H1 (cell line): Measurements from ENCODE around the gene ZMYM2. TPM values are rescaled to one million over a fixed set of nuclear protein-coding genes. Genes with fewer than 3 reads are reported as not detected.

Experiments
- CTCF ChIA-PET: fragments of 300-600 bp; sonication (Branson Sonifier 250); formaldehyde crosslinking; loops from one replicate; lab custom pipeline; 2021; ENCODE audit not compliant: partially characterized antibody; lab: Charles Lee
- POLR2A ChIA-PET: fragments of 300-600 bp; sonication (Branson Sonifier 250); formaldehyde crosslinking; loops from one replicate; lab custom pipeline; 2021; ENCODE audit warnings: inconsistent platforms; ENCODE audit not compliant: partially characterized antibody; lab: Charles Lee
- DNase-seq, 2 experiments: peaks; one replicate each; pipeline versions ENCODE4 v3.0.0 to v3.0.0-alpha.2; 2010 to 2022; ENCODE audit warnings: low spot score in 2 of 2, low read depth in 1 of 2, mixed read lengths in 1 of 2
- FAIRE-seq: peaks from 2 replicates; lab custom pipeline; 2011; peaks lifted over from hg19 to GRCh38; lab: Jason Lieb, UNC
- H2AFZ ChIP-seq: 2 replicates; pipeline ENCODE4 v1.8.1; 2012; ENCODE audit warnings: low read length, inconsistent platforms
- H2AK5ac ChIP-seq: 2 replicates; pipeline ENCODE4 v1.6.1; 2013; ENCODE audit warnings: low read depth, low read length
- H2BK120ac ChIP-seq: replicated peaks from 2 replicates; pipeline ENCODE3; 2013; ENCODE audit warnings: low read depth, low read length, inconsistent platforms
- H2BK12ac ChIP-seq: 2 replicates; pipeline ENCODE4 v1.6.1; 2013; ENCODE audit warnings: low read depth, low read length
- H2BK15ac ChIP-seq: 2 replicates; pipeline ENCODE4 v1.6.1; 2013; ENCODE audit warnings: low read length
- H2BK20ac ChIP-seq: 2 replicates; pipeline ENCODE4 v1.6.1; 2013; ENCODE audit warnings: low read length
- H2BK5ac ChIP-seq: 2 replicates; pipeline ENCODE4 v1.6.1; 2013; ENCODE audit warnings: low read depth, low read length
- H3K14ac ChIP-seq: 2 replicates; pipeline ENCODE4 v1.6.1; 2013; ENCODE audit warnings: inconsistent platforms; ENCODE audit not compliant: insufficient read length
- H3K18ac ChIP-seq: 2 replicates; pipeline ENCODE4 v1.6.1; 2013; ENCODE audit warnings: low read length; ENCODE audit errors: extremely low read depth
- H3K23ac ChIP-seq: 2 replicates; pipeline ENCODE4 v1.6.1; 2013; ENCODE audit warnings: inconsistent platforms; ENCODE audit not compliant: insufficient read length
- H3K23me2 ChIP-seq: 2 replicates; pipeline ENCODE4 v1.6.1; 2013; ENCODE audit warnings: low read depth, low read length
- H3K27ac ChIP-seq: 2 replicates; pipeline ENCODE4 v1.6.1; 2011; ENCODE audit warnings: low read depth, low read length, inconsistent platforms
- H3K27me3 ChIP-seq, 4 experiments: replicated peaks in 1 of 4; 1 replicate in 1 of 4; 2 replicates in 3 of 4; pipeline versions ENCODE4 v1.6.1 to v1.8.1; 2011 to 2013; ENCODE audit warnings: low read length in 3 of 4, mild to moderate bottlenecking in 3 of 4, inconsistent platforms in 2 of 4, mixed read lengths in 2 of 4, moderate library complexity in 1 of 4; ENCODE audit not compliant: control insufficient read depth in 3 of 4, insufficient read depth in 3 of 4; ENCODE audit errors: extremely low read depth in 1 of 4
- H3K36me3 ChIP-seq, 4 experiments: 2 replicates each; pipeline versions ENCODE4 v1.6.1 to v1.8.1; 2011 to 2013; ENCODE audit warnings: mild to moderate bottlenecking in 4 of 4, low read length in 3 of 4, moderate library complexity in 2 of 4, control low read depth in 1 of 4, inconsistent platforms in 1 of 4; ENCODE audit not compliant: insufficient read depth in 4 of 4, control insufficient read depth in 2 of 4
- H3K4ac ChIP-seq: replicated peaks from 2 replicates; pipeline ENCODE3; 2013; ENCODE audit warnings: low read length, low read depth, mixed read lengths, inconsistent platforms; ENCODE audit not compliant: insufficient read length
- H3K4me1 ChIP-seq, 4 experiments: replicated peaks in 1 of 4; 1 replicate in 1 of 4; 2 replicates in 3 of 4; pipeline versions ENCODE4 v1.6.1 to v1.8.1; 2011 to 2013; ENCODE audit warnings: low read length in 3 of 4, inconsistent platforms in 2 of 4, mixed read lengths in 1 of 4; ENCODE audit not compliant: insufficient read depth in 4 of 4, control insufficient read depth in 3 of 4
- H3K4me2 ChIP-seq, 2 experiments: 2 replicates each; pipeline versions ENCODE4 v1.6.1 to v1.8.1; 2011 to 2013; ENCODE audit warnings: low read depth in 2 of 2, low read length in 2 of 2, control low read depth in 1 of 2, inconsistent platforms in 1 of 2, mild to moderate bottlenecking in 1 of 2; ENCODE audit not compliant: insufficient read depth in 1 of 2
- H3K4me3 ChIP-seq, 4 experiments: fragments of 200-600, 300-600 bp in 1 of 4; sonication (generic), shearing (Covaris generic), sonication (Bioruptor Twin) in 1 of 4; 2 replicates each; pipeline versions ENCODE4 v1.5.1 to v1.8.1; 2011 to 2016; ENCODE audit warnings: low read length in 4 of 4, low read depth in 3 of 4, control low read depth in 2 of 4, inconsistent platforms in 2 of 4, mild to moderate bottlenecking in 2 of 4, mixed read lengths in 1 of 4, moderate library complexity in 1 of 4; ENCODE audit not compliant: insufficient read depth in 2 of 4; ENCODE audit errors: extremely low read depth in 1 of 4
- H3K56ac ChIP-seq: replicated peaks from 2 replicates; pipeline ENCODE3; 2013; ENCODE audit warnings: low read depth, mild to moderate bottlenecking, mixed read lengths, low read length, inconsistent platforms; ENCODE audit not compliant: insufficient read length
- H3K79me1 ChIP-seq: 2 replicates; pipeline ENCODE4 v1.6.1; 2013; ENCODE audit warnings: low read depth, low read length, control low read depth
- H3K79me2 ChIP-seq, 2 experiments: 2 replicates each; pipeline versions ENCODE4 v1.6.1 to v1.8.1; 2012 to 2013; ENCODE audit warnings: low read length in 2 of 2, mild to moderate bottlenecking in 2 of 2, inconsistent platforms in 1 of 2; ENCODE audit not compliant: insufficient read depth in 2 of 2, control insufficient read depth in 1 of 2
- H3K9ac ChIP-seq, 4 experiments: replicated peaks in 1 of 4; 1 replicate in 1 of 4; 2 replicates in 3 of 4; pipeline versions ENCODE4 v1.6.1 to v1.8.1; 2011 to 2013; ENCODE audit warnings: low read depth in 3 of 4, low read length in 3 of 4, control low read depth in 2 of 4, mild to moderate bottlenecking in 2 of 4, moderate library complexity in 2 of 4, inconsistent platforms in 1 of 4; ENCODE audit errors: extremely low read depth in 1 of 4
- H3K9me3 ChIP-seq, 2 experiments: 2 replicates each; pipeline versions ENCODE4 v1.6.1 to v1.8.1; 2012 to 2013; ENCODE audit warnings: mild to moderate bottlenecking in 2 of 2, moderate library complexity in 2 of 2, control low read depth in 1 of 2, inconsistent platforms in 1 of 2, low read depth in 1 of 2, low read length in 1 of 2, mixed read lengths in 1 of 2; ENCODE audit not compliant: insufficient read depth in 2 of 2
- H4K20me1 ChIP-seq, 2 experiments: replicated peaks in 1 of 2; 2 replicates each; pipeline versions ENCODE3 to v1.8.1; 2011 to 2013; ENCODE audit warnings: inconsistent platforms in 2 of 2, low read length in 2 of 2, mild to moderate bottlenecking in 1 of 2; ENCODE audit not compliant: insufficient read depth in 2 of 2, control insufficient read depth in 1 of 2
- H4K5ac ChIP-seq: 2 replicates; pipeline ENCODE4 v1.6.1; 2013; ENCODE audit warnings: low read length, low read depth, mixed read lengths, inconsistent platforms; ENCODE audit not compliant: insufficient read length
- H4K8ac ChIP-seq: 2 replicates; pipeline ENCODE4 v1.8.0; 2013; ENCODE audit warnings: mild to moderate bottlenecking, moderate library complexity, low read length, inconsistent platforms; ENCODE audit not compliant: insufficient read depth; ENCODE audit errors: extremely low read depth
- H4K91ac ChIP-seq: replicated peaks from 2 replicates; pipeline ENCODE3; 2013; ENCODE audit warnings: low read length, mixed read lengths, inconsistent platforms; ENCODE audit not compliant: insufficient read length
- BRCA1 ChIP-seq: IDR thresholded peaks from 2 replicates; pipeline ENCODE4 v1.6.1; 2012; ENCODE audit warnings: low read depth, low read length, improper control_type of control experiment
- CHD2 ChIP-seq: IDR thresholded peaks from 2 replicates; pipeline ENCODE4 v1.6.1; 2012; ENCODE audit warnings: low read length, improper control_type of control experiment
- EGR1 ChIP-seq: IDR thresholded peaks from 2 replicates; pipeline ENCODE4 v1.6.1; 2011; ENCODE audit warnings: low read depth, low read length, borderline replicate concordance
- FOSL1 ChIP-seq: IDR thresholded peaks from 2 replicates; pipeline ENCODE4 v1.6.1; 2011; ENCODE audit warnings: mild to moderate bottlenecking, low read depth, low read length, moderate library complexity; ENCODE audit not compliant: insufficient read depth
- GABPA ChIP-seq: IDR thresholded peaks from 2 replicates; pipeline ENCODE4 v1.6.1; 2011; ENCODE audit warnings: mild to moderate bottlenecking, low read length, moderate library complexity, borderline replicate concordance; ENCODE audit not compliant: insufficient read depth
- JUND ChIP-seq: IDR thresholded peaks from 2 replicates; pipeline ENCODE4 v1.6.1; 2011; ENCODE audit warnings: mild to moderate bottlenecking, improper control_type of control experiment, low read length
- RNF2 ChIP-seq: fragments of 200-900, 300-1000 bp; sonication (generic); IDR thresholded peaks from 2 replicates; pipeline ENCODE4 v1.7.1; 2016; ENCODE audit warnings: borderline replicate concordance, low read depth, mild to moderate bottlenecking, antibody characterized with exemption, low read length; ENCODE audit not compliant: poor library complexity, severe bottlenecking; ENCODE audit errors: missing control alignments
- SP4 ChIP-seq: IDR thresholded peaks from 2 replicates; pipeline ENCODE4 v1.6.1; 2012; ENCODE audit warnings: low read length, inconsistent platforms
- TCF12 ChIP-seq: IDR thresholded peaks from 2 replicates; pipeline ENCODE4 v1.6.1; 2011; ENCODE audit warnings: low read depth, mild to moderate bottlenecking, low read length
- WGBS, 2 experiments: shearing (Covaris generic) in 1 of 2; methylation state at CpG; one replicate each; pipeline versions ENCODE4 v1.1.6 to v1.1.7; 2013 to 2015; ENCODE audit warnings: low lambda C conversion rate in 2 of 2, mixed read lengths in 2 of 2, inconsistent platforms in 1 of 2, low coverage in 1 of 2, missing lambda C conversion rate in 1 of 2; ENCODE audit not compliant: insufficient replicate concordance in 2 of 2, insufficient coverage in 1 of 2, insufficient read length in 1 of 2; ENCODE audit errors: extremely low coverage in 1 of 2, missing lambda C conversion rate in 1 of 2; 5-methylcytosine and 5-hydroxymethylcytosine counted together
- polyA plus RNA-seq, 7 experiments: library from polyadenylated mRNA; depleted of rRNA in 3 of 7; stranded (reverse) in 5 of 7; unstranded in 2 of 7; fragments of >200 nt in 5 of 7; fragments of 200-250 nt in 2 of 7; gene quantifications; 1 replicate in 5 of 7; 2 replicates in 1 of 7; 4 replicates in 1 of 7; pipeline versions ENCODE4 v1.2.1 to v1.2.3, GENCODE V29; 2011 to 2013; ENCODE audit warnings: missing spikeins in 2 of 7, mixed read lengths in 2 of 7
- total RNA-seq: library from RNA; stranded (reverse); fragmentation: NEBNext Ultra II Directional; extraction: Animal tissue kit (Norgen Biotek cat#: 25700); gene quantifications from 2 replicates; pipeline ENCODE4 v1.2.1, GENCODE V29; 2021

Gene ZMYM2
- total and polyA plus RNA-seq, 2 of the 8 experiments (the other 6 are each of a cell fraction or from before 2014, with no cell fraction given): 41.2 to 159 TPM

- Histone ChIP-seq H4K20me1 (no peaks in the 10 kb centered on the region), H3K27ac (no peak overlapping the region), H3K14ac (no peak overlapping the region), H3K79me1 (no peaks in the 10 kb centered on the region), H3K4me3 (no peak overlapping the region), H3K27me3 (peaks cover 0 to 20% (median 16%) of the 10 kb centered on the region in 4 experiments; a peak in 6 of 7 replicates), H2BK20ac (no peak overlapping the region), H3K36me3 (no peaks in the 10 kb centered on the region), H2AFZ (no peak overlapping the region), H2BK120ac (no peak overlapping the region), H3K9ac (no peak overlapping the region), H3K4me1 (peaks cover 0 to 7% (median 2%) of the 10 kb centered on the region in 4 experiments; a peak in 4 of 7 replicates), H3K18ac (no peak overlapping the region), H3K79me2 (no peaks in the 10 kb centered on the region), H2AK5ac (no peak overlapping the region), H3K9me3 (no peaks in the 10 kb centered on the region), H3K23ac (no peak overlapping the region), H2BK12ac (no peak overlapping the region), H3K23me2 (peaks cover 25% of the 10 kb centered on the region), H4K91ac (no peak overlapping the region), H4K8ac (no peak overlapping the region), H4K5ac (no peak overlapping the region), H3K4me2 (no peak overlapping the region), H2BK5ac (no peak overlapping the region), H2BK15ac (no peak overlapping the region), H3K4ac (no peak overlapping the region), H3K56ac (no peak overlapping the region)
- DNase-seq: no peak
- POLR2A ChIA-PET: interaction anchor here (1.8 kb wide), 1 partner anchor 11 kb away, joined by 4 read pairs; no protein-coding TSS in a partner anchor
- 88% methylated on average over 10 of the region's 10 CpGs; no CpG with 5 or more reads in 1 of the 2 experiments for WGBS, 2 experiments
- FAIRE-seq: no peak
- CTCF ChIA-PET: interaction anchor here (0.6 to 1.6 kb wide), 4 partner anchors 11 to 59 kb away, joined by 3 to 6 read pairs (median 4); partner anchors contain the start of gene GJA3
- TF ChIP-seq RNF2 (no peak), FOSL1 (no peak), TCF12 (no peak), SP4 (no peak), EGR1 (no peak), BRCA1 (no peak), GABPA (no peak), CHD2 (no peak), JUND (no peak)
Observed at GRCh38 chr13:20132052-20132634, 173.6 kb downstream of the ZMYM2 start.
